Astrocyte (in vitro differentiated cells and primary cell): ENCODE measurements around the gene AGPAT4.

ENCODE experiments used
- EZH2 ChIP-seq: IDR thresholded peaks from 2 replicates; pipeline ENCODE4 v1.6.1; 2012; ENCODE audit warnings: mild to moderate bottlenecking, low read length, inconsistent platforms; ENCODE audit not compliant: insufficient read depth
- TF ChIP-seq, protein P1 (sequence below): IDR thresholded peaks from 2 replicates; pipeline ENCODE4 v1.5.1; 2011; ENCODE audit warnings: low read depth, mild to moderate bottlenecking, inconsistent platforms, low read length, moderate library complexity; ENCODE audit not compliant: insufficient read depth

DNA sequence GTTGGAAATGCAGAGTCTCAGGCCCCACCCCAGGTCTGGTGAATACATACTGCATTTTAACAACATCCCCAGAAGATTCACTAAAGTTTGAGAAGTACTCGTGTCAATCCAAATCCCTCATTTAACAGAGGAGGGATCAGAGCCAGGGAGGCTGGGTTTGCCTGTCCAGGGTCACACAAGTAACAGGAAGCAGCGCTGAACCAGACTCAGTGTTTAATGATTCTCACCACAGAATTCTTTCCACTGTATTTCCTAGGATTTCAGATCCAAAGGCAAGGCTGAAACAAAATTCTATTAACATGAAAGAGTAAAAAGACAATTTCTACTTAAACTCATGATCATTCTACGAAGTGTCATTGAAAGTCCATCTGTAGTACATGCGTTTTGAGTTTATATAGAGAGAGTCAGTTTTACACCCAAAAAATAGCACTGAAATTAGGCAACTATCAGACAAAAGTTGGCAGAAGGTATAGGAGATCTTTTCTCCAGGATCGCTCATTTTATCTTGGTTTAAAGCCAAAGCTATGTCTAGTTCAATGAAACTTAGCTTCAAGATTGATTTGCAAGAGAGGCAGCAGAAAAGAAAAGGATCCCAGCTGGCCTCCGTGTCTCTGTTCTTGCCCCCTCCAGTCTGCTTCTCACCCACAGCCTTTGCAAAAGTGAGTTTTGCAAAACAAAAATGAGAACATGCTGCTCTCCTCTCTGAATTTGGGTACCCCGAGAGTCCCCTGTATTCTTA, 6.0 kb upstream of the AGPAT4 start:
- TF ChIP-seq, protein P1, sequence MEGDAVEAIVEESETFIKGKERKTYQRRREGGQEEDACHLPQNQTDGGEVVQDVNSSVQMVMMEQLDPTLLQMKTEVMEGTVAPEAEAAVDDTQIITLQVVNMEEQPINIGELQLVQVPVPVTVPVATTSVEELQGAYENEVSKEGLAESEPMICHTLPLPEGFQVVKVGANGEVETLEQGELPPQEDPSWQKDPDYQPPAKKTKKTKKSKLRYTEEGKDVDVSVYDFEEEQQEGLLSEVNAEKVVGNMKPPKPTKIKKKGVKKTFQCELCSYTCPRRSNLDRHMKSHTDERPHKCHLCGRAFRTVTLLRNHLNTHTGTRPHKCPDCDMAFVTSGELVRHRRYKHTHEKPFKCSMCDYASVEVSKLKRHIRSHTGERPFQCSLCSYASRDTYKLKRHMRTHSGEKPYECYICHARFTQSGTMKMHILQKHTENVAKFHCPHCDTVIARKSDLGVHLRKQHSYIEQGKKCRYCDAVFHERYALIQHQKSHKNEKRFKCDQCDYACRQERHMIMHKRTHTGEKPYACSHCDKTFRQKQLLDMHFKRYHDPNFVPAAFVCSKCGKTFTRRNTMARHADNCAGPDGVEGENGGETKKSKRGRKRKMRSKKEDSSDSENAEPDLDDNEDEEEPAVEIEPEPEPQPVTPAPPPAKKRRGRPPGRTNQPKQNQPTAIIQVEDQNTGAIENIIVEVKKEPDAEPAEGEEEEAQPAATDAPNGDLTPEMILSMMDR: no peak
- TF ChIP-seq EZH2: no peak
